ENCODE results near the gene RNF224. TPM values are rescaled to one million over a fixed set of nuclear protein-coding genes. Genes with fewer than 3 reads are reported as not detected.

RNF224 gene
- total and polyA plus RNA-seq, 2 of the 13 experiments (the other 11 are each of a cell fraction or from before 2014, with no cell fraction given) = 0.09 TPM; not detected in 1

DNA sequence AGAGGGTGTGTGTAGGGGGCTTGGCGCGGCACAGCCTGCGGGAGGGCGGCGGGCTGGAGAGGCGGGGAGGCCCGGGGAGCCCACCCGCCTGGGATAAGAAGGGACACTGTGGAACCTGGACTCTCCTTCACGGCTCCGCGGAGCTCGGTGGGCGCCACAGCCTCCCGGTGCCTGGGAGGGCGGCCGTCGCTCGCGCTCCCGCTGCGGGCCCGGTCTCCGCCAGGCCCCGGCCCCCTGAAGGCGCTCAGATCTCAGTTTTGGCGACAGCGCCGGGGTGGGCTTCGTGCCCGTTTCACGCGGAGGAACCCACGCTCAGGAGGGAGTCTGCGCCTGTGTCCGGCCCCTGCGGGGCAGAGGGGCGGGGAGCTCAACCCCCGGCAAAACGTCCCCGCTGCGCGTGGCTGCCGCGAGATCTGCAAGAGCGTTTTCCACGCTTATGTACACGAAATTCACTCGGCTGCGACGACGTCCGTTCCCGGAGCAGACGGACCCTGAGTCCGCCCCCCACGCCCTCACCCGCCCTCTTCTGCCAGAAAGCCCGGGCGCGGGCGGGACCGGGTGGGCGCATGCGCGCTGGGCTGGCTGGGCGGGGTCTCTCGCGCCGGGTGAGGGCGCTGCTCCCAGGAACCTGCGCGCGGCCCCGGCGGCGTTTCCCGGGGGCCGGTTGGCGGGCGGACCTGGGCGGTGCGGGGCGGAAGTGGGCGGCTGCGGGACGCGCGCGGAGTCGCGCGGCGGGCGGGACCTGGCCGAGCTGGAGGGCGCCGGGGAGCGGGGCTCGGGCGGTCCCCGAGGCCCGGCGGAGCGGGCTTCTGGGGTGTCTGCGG lies 27.5 kb downstream of the RNF224 start, which contains the start of gene NELFB (continued):
- TF ChIP-seq HNF4G (IDR thresholded peaks at IDR 0.05; ENCODE audit: borderline replicate concordance, low read depth, low read length) = 0 out of 2 replicates have a peak, but pooled peaks have one; percentile 39
- no peak for TF ChIP-seq HNF4G (CRISPR knock-in tag; IDR thresholded peaks at IDR 0.05; ENCODE audit: borderline replicate concordance, low read depth)
- no peak for TF ChIP-seq CEBPB (IDR thresholded peaks at IDR 0.05; ENCODE audit: borderline replicate concordance, low read depth, low read length)
- no peak for TF ChIP-seq MIER2 (CRISPR knock-in tag; IDR thresholded peaks at IDR 0.05)
- TF ChIP-seq NFIC (IDR thresholded peaks at IDR 0.05; ENCODE audit: low read length) = no peak
- TF ChIP-seq, protein P1, sequence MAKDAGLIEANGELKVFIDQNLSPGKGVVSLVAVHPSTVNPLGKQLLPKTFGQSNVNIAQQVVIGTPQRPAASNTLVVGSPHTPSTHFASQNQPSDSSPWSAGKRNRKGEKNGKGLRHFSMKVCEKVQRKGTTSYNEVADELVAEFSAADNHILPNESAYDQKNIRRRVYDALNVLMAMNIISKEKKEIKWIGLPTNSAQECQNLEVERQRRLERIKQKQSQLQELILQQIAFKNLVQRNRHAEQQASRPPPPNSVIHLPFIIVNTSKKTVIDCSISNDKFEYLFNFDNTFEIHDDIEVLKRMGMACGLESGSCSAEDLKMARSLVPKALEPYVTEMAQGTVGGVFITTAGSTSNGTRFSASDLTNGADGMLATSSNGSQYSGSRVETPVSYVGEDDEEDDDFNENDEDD (CRISPR knock-in tag; IDR thresholded peaks at IDR 0.05; ENCODE audit: borderline replicate concordance) = peak; percentile 70; the same call in 1 of the 2 replicates
- TF ChIP-seq, protein P2, sequence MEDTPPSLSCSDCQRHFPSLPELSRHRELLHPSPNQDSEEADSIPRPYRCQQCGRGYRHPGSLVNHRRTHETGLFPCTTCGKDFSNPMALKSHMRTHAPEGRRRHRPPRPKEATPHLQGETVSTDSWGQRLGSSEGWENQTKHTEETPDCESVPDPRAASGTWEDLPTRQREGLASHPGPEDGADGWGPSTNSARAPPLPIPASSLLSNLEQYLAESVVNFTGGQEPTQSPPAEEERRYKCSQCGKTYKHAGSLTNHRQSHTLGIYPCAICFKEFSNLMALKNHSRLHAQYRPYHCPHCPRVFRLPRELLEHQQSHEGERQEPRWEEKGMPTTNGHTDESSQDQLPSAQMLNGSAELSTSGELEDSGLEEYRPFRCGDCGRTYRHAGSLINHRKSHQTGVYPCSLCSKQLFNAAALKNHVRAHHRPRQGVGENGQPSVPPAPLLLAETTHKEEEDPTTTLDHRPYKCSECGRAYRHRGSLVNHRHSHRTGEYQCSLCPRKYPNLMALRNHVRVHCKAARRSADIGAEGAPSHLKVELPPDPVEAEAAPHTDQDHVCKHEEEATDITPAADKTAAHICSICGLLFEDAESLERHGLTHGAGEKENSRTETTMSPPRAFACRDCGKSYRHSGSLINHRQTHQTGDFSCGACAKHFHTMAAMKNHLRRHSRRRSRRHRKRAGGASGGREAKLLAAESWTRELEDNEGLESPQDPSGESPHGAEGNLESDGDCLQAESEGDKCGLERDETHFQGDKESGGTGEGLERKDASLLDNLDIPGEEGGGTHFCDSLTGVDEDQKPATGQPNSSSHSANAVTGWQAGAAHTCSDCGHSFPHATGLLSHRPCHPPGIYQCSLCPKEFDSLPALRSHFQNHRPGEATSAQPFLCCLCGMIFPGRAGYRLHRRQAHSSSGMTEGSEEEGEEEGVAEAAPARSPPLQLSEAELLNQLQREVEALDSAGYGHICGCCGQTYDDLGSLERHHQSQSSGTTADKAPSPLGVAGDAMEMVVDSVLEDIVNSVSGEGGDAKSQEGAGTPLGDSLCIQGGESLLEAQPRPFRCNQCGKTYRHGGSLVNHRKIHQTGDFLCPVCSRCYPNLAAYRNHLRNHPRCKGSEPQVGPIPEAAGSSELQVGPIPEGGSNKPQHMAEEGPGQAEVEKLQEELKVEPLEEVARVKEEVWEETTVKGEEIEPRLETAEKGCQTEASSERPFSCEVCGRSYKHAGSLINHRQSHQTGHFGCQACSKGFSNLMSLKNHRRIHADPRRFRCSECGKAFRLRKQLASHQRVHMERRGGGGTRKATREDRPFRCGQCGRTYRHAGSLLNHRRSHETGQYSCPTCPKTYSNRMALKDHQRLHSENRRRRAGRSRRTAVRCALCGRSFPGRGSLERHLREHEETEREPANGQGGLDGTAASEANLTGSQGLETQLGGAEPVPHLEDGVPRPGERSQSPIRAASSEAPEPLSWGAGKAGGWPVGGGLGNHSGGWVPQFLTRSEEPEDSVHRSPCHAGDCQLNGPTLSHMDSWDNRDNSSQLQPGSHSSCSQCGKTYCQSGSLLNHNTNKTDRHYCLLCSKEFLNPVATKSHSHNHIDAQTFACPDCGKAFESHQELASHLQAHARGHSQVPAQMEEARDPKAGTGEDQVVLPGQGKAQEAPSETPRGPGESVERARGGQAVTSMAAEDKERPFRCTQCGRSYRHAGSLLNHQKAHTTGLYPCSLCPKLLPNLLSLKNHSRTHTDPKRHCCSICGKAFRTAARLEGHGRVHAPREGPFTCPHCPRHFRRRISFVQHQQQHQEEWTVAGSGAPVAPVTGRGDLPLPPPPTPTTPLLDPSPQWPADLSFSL (CRISPR knock-in tag; IDR thresholded peaks at IDR 0.05) = no peak
- no peak for TF ChIP-seq MBD4 (IDR thresholded peaks at IDR 0.05; ENCODE audit: borderline replicate concordance, low read length)
- TF ChIP-seq SP1 (IDR thresholded peaks at IDR 0.05) = no peak
- peak; percentile 82 for TF ChIP-seq SP1 (CRISPR knock-in tag; IDR thresholded peaks at IDR 0.05)
- no peak for TF ChIP-seq ZNF557 (CRISPR knock-in tag; IDR thresholded peaks at IDR 0.05)
- TF ChIP-seq, protein P3, sequence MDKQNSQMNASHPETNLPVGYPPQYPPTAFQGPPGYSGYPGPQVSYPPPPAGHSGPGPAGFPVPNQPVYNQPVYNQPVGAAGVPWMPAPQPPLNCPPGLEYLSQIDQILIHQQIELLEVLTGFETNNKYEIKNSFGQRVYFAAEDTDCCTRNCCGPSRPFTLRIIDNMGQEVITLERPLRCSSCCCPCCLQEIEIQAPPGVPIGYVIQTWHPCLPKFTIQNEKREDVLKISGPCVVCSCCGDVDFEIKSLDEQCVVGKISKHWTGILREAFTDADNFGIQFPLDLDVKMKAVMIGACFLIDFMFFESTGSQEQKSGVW (CRISPR knock-in tag; IDR thresholded peaks at IDR 0.05; ENCODE audit: borderline replicate concordance) = no peak
- TF ChIP-seq, protein P4, sequence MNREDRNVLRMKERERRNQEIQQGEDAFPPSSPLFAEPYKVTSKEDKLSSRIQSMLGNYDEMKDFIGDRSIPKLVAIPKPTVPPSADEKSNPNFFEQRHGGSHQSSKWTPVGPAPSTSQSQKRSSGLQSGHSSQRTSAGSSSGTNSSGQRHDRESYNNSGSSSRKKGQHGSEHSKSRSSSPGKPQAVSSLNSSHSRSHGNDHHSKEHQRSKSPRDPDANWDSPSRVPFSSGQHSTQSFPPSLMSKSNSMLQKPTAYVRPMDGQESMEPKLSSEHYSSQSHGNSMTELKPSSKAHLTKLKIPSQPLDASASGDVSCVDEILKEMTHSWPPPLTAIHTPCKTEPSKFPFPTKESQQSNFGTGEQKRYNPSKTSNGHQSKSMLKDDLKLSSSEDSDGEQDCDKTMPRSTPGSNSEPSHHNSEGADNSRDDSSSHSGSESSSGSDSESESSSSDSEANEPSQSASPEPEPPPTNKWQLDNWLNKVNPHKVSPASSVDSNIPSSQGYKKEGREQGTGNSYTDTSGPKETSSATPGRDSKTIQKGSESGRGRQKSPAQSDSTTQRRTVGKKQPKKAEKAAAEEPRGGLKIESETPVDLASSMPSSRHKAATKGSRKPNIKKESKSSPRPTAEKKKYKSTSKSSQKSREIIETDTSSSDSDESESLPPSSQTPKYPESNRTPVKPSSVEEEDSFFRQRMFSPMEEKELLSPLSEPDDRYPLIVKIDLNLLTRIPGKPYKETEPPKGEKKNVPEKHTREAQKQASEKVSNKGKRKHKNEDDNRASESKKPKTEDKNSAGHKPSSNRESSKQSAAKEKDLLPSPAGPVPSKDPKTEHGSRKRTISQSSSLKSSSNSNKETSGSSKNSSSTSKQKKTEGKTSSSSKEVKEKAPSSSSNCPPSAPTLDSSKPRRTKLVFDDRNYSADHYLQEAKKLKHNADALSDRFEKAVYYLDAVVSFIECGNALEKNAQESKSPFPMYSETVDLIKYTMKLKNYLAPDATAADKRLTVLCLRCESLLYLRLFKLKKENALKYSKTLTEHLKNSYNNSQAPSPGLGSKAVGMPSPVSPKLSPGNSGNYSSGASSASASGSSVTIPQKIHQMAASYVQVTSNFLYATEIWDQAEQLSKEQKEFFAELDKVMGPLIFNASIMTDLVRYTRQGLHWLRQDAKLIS (CRISPR knock-in tag; IDR thresholded peaks at IDR 0.05) = no peak
- TF ChIP-seq, protein P5, sequence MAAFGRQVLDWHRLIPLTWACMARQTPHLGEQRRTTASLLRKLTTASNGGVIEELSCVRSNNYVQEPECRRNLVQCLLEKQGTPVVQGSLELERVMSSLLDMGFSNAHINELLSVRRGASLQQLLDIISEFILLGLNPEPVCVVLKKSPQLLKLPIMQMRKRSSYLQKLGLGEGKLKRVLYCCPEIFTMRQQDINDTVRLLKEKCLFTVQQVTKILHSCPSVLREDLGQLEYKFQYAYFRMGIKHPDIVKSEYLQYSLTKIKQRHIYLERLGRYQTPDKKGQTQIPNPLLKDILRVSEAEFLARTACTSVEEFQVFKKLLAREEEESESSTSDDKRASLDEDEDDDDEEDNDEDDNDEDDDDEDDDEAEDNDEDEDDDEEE (CRISPR knock-in tag; IDR thresholded peaks at IDR 0.05) = no peak
- TF ChIP-seq ZFYVE20 (CRISPR knock-in tag; IDR thresholded peaks at IDR 0.05; ENCODE audit: borderline replicate concordance, low read depth) = no peak
- no peak; the same call in 1 of the 2 replicates for TF ChIP-seq ZFP62 (CRISPR knock-in tag; IDR thresholded peaks at IDR 0.05)
